ENCODE measurements around the gene TMTC3.

The TMTC3 gene

GRCh38 chr12:88175544-88175943 is 33.4 kb downstream of the TMTC3 start:
- Histone ChIP-seq H3K4me3 (ENCODE audit: severe bottlenecking) (no peak overlapping the region), H3K4me1 (ENCODE audit: insufficient read depth, poor library complexity, severe bottlenecking) (peaks cover 13% of the 10 kb centered on the region), H3K9me3 (ENCODE audit: severe bottlenecking) (no peaks in the 10 kb centered on the region), H3K27ac (ENCODE audit: poor library complexity, severe bottlenecking) (no peak overlapping the region), H3K36me3 (ENCODE audit: low read depth) (peaks cover 41% of the 10 kb centered on the region), H3K27me3 (ENCODE audit: insufficient read depth, poor library complexity, severe bottlenecking) (no peaks in the 10 kb centered on the region)
- TF ChIP-seq CTCF (IDR thresholded peaks at IDR 0.05; ENCODE audit: poor library complexity, severe bottlenecking), result no peak
- ATAC-seq (ENCODE audit: low read depth) (no peak), DNase-seq (ENCODE audit: low spot score) (no peak)

DNA sequence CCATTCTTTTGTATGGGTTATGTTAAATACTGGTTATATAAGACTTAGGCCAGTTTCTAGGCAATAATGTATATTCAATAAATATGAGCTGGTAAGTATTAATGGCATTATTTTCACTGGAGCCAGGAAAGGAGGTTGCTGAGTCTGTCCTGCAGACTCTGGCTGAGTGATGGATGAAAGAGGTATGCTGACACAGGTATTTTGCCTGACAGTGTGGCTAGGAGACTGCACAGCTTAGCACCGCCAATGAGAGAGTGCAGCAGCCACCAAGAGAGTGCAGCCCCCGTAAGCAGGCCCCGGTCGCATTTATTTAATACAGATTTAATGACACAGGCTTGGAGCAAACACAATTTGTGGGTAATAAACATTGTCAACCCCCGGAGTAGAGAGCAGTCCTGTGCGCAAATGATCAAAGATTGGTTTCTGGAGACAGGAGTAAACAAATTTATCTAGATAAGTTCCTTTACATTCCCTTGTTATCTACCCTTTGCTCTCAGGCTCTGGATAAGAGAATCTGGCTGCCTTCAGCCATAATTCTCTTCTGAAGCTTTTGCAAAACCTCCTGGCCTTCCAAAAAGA is 37.4 kb downstream of the TMTC3 start:
- no peak for TF ChIP-seq CTCF (IDR thresholded peaks at IDR 0.05; ENCODE audit: poor library complexity, severe bottlenecking)
- no peaks in the 10 kb centered on the region for H3K9me3 ChIP-seq (ENCODE audit: severe bottlenecking)
- no peak overlapping the region for H3K4me3 ChIP-seq (ENCODE audit: severe bottlenecking)
- H3K27ac ChIP-seq (ENCODE audit: poor library complexity, severe bottlenecking), result no peak overlapping the region
- no peak for DNase-seq (ENCODE audit: low spot score)
- H3K27me3 ChIP-seq (ENCODE audit: insufficient read depth, poor library complexity, severe bottlenecking), result no peaks in the 10 kb centered on the region
- no peak for ATAC-seq (ENCODE audit: low read depth)
- peaks cover 29% of the 10 kb centered on the region for H3K36me3 ChIP-seq (ENCODE audit: low read depth)
- H3K4me1 ChIP-seq (ENCODE audit: insufficient read depth, poor library complexity, severe bottlenecking), result no peaks in the 10 kb centered on the region

DNA sequence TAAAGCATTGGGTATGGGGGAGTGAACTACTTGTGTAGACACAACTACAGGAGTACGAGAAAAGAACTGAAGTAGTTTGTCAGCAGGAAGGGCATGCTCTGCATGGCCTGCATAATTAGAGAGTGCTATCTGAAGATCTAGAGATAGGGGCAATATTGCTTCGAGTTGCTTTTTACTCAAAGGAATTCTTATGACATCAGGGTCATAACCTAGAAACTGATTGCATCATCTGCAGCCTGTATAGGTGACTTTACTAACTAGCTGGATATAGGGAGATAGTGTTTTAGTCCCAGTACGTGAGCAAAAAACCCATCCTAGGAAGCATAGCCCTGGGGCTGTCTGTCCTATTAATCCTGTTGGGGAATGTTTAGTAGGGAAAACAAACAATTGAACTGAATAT is 39.8 kb downstream of the TMTC3 start:
- DNase-seq (ENCODE audit: low spot score), result no peak
- no peak for TF ChIP-seq CTCF (IDR thresholded peaks at IDR 0.05; ENCODE audit: poor library complexity, severe bottlenecking)
- H3K36me3 ChIP-seq (ENCODE audit: low read depth), result peaks cover 12% of the 10 kb centered on the region

GRCh38 chr12:88182416-88182815 is 40.3 kb downstream of the TMTC3 start:
- Histone ChIP-seq H3K27ac (ENCODE audit: poor library complexity, severe bottlenecking) (no peak overlapping the region), H3K9me3 (ENCODE audit: severe bottlenecking) (no peaks in the 10 kb centered on the region), H3K4me1 (ENCODE audit: insufficient read depth, poor library complexity, severe bottlenecking) (peaks cover 4% of the 10 kb centered on the region), H3K4me3 (ENCODE audit: severe bottlenecking) (no peak overlapping the region), H3K27me3 (ENCODE audit: insufficient read depth, poor library complexity, severe bottlenecking) (no peaks in the 10 kb centered on the region), H3K36me3 (ENCODE audit: low read depth) (peaks cover 11% of the 10 kb centered on the region)
- no peak for ATAC-seq (ENCODE audit: low read depth)
- TF ChIP-seq CTCF (IDR thresholded peaks at IDR 0.05; ENCODE audit: poor library complexity, severe bottlenecking), result no peak
- no peak for DNase-seq (ENCODE audit: low spot score)

More for the DNA sequence above, 39.8 kb downstream of the TMTC3 start:
- no peaks in the 10 kb centered on the region for H3K9me3 ChIP-seq (ENCODE audit: severe bottlenecking)
- H3K4me1 ChIP-seq (ENCODE audit: insufficient read depth, poor library complexity, severe bottlenecking), result peaks cover 4% of the 10 kb centered on the region
- ATAC-seq (ENCODE audit: low read depth), result no peak
- H3K27ac ChIP-seq (ENCODE audit: poor library complexity, severe bottlenecking), result no peak overlapping the region
- no peak overlapping the region for H3K4me3 ChIP-seq (ENCODE audit: severe bottlenecking)
- no peaks in the 10 kb centered on the region for H3K27me3 ChIP-seq (ENCODE audit: insufficient read depth, poor library complexity, severe bottlenecking)

DNA sequence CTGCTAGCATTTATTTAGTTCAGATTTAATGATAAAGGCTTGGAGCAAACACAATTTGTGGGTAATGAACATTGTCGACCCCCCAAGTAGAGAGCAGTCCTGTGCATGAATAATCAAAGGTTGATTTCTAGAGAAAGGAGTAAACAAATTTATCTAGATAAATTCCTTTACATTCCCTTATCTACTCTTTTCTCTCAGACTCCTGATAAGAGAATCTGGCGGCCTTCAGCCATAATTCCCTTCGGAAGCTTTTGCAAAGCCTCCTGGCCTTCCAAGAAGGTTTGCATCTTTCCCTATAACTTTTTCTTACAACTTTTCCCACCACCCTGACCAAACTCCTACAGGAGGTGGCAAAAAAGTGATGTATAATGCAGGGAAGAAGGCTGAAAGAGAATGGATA is 42.1 kb downstream of the TMTC3 start:
- Histone ChIP-seq H3K9me3 (ENCODE audit: severe bottlenecking) (no peaks in the 10 kb centered on the region), H3K27ac (ENCODE audit: poor library complexity, severe bottlenecking) (no peak overlapping the region), H3K4me3 (ENCODE audit: severe bottlenecking) (no peak overlapping the region), H3K4me1 (ENCODE audit: insufficient read depth, poor library complexity, severe bottlenecking) (peaks cover 15% of the 10 kb centered on the region), H3K36me3 (ENCODE audit: low read depth) (peaks cover 12% of the 10 kb centered on the region), H3K27me3 (ENCODE audit: insufficient read depth, poor library complexity, severe bottlenecking) (no peaks in the 10 kb centered on the region)
- DNase-seq (ENCODE audit: low spot score), result no peak
- no peak for TF ChIP-seq CTCF (IDR thresholded peaks at IDR 0.05; ENCODE audit: poor library complexity, severe bottlenecking)
- no peak for ATAC-seq (ENCODE audit: low read depth)
